ENCODE data around the gene KCTD19.

Gene KCTD19

GRCh38 chr16:67282447-67282805 is 44.1 kb downstream of the KCTD19 start:
- DNase-seq: no peak

- DNase-seq: no peak
These were observed 44.8 kb downstream of the KCTD19 start for GRCh38 chr16:67281536-67282446.

- DNase-seq: no peak
These were observed 46.2 kb downstream of the KCTD19 start for GRCh38 chr16:67280090-67281015.

GRCh38 chr16:67279296-67280089 is 47.0 kb downstream of the KCTD19 start, which contains the start of gene PLEKHG4:
Gene PLEKHG4, plus strand, starts transcription at chr16:67279532. Its CDS starts 513 bp downstream, at chr16:67280045.
- DNase-seq: peak; percentile 65 to 68

- peak in 1 of 2 experiments; percentile 40 for DNase-seq
These were observed 47.7 kb downstream of the KCTD19 start for GRCh38 chr16:67278773-67279295.

GRCh38 chr16:67277999-67278772 is 48.4 kb downstream of the KCTD19 start:
- peak in 1 of 2 experiments; percentile 38 for DNase-seq

GRCh38 chr16:67277294-67277998 is 49.1 kb downstream of the KCTD19 start:
- no peak for DNase-seq

- DNase-seq: no peak
These were observed 51.2 kb downstream of the KCTD19 start for GRCh38 chr16:67275321-67275720.

GRCh38 chr16:67271446-67271845 is 55.1 kb downstream of the KCTD19 start:
- no peak for DNase-seq

- DNase-seq: no peak
These were observed 55.6 kb downstream of the KCTD19 start for GRCh38 chr16:67270931-67271338.

- DNase-seq: no peak
These were observed 56.8 kb downstream of the KCTD19 start for GRCh38 chr16:67269766-67270165.

GRCh38 chr16:67268136-67268579 is 58.4 kb downstream of the KCTD19 start:
- DNase-seq: no peak

GRCh38 chr16:67265834-67266233 is 60.7 kb downstream of the KCTD19 start:
- no peak for DNase-seq

GRCh38 chr16:67264866-67265265 is 61.7 kb downstream of the KCTD19 start:
- no peak for DNase-seq

- DNase-seq: no peak
These were observed 62.3 kb downstream of the KCTD19 start for GRCh38 chr16:67264277-67264676.

- no peak for DNase-seq
These were observed 63.3 kb downstream of the KCTD19 start for GRCh38 chr16:67263201-67263600.

GRCh38 chr16:67260426-67261063 is 66.0 kb downstream of the KCTD19 start:
- peak; percentile 65 to 66 for DNase-seq

GRCh38 chr16:67259705-67260104 is 66.8 kb downstream of the KCTD19 start:
- no peak for DNase-seq

GRCh38 chr16:67258161-67258835 is 68.2 kb downstream of the KCTD19 start:
- no peak for DNase-seq

All from SHP77 (cell line).